Muscle of leg (tissue), 16 donors: ENCODE results near the gene PARPBP. TPM values are rescaled to one million over a fixed set of nuclear protein-coding genes. Genes with fewer than 3 reads are reported as not detected.
"Not testable (repeated sequence)": the region's sequence is repeated elsewhere in the genome, so short reads cannot be mapped to it uniquely, and the experiment has no call there.

ENCODE experiments used
- DNase-seq: peaks from one replicate; pipeline ENCODE4 v3.0.0; 2013
- H3K27ac ChIP-seq: one replicate; pipeline ENCODE4 v1.5.1; 2013; ENCODE audit warnings: mild to moderate bottlenecking, low read length, control low read depth
- H3K27me3 ChIP-seq: one replicate; pipeline ENCODE4 v1.6.1; 2013; ENCODE audit warnings: low read length; ENCODE audit not compliant: control insufficient read depth, insufficient read depth
- H3K36me3 ChIP-seq: one replicate; pipeline ENCODE4 v1.6.1; 2013; ENCODE audit warnings: low read length; ENCODE audit not compliant: control insufficient read depth, insufficient read depth
- H3K4me1 ChIP-seq: one replicate; pipeline ENCODE4 v1.6.1; 2013; ENCODE audit warnings: low read length; ENCODE audit not compliant: control insufficient read depth, insufficient read depth
- H3K4me3 ChIP-seq: one replicate; pipeline ENCODE4 v1.5.1; 2013; ENCODE audit warnings: low read length, control low read depth
- H3K9me3 ChIP-seq: replicated peaks from 2 replicates; pipeline ENCODE4 v1.6.1; 2013; ENCODE audit warnings: low read depth, low read length; ENCODE audit not compliant: control insufficient read depth
- WGBS: methylation state at CpG from one replicate; pipeline ENCODE4 v1.1.5; 2013; ENCODE audit warnings: missing lambda C conversion rate; ENCODE audit not compliant: insufficient coverage; 5-methylcytosine and 5-hydroxymethylcytosine counted together
- long read RNA-seq, 11 donors: transcript quantifications; one replicate each; lab custom pipeline, GENCODE V29; 2026
- polyA plus RNA-seq, 8 donors: library from polyadenylated mRNA; unstranded; fragments of 120-200 nt; gene quantifications; one replicate each; pipeline versions ENCODE4 v1.2.1 to v1.2.3, GENCODE V29; 2013; ENCODE audit warnings: inconsistent platforms in 1 of 8, low replicate concordance in 1 of 8; ENCODE audit not compliant: insufficient read length in 8 of 8, insufficient read depth in 1 of 8
- total RNA-seq: library from RNA; stranded (reverse); fragments of 120-200 nt; gene quantifications from one replicate; pipeline ENCODE4 v1.2.4, GENCODE V29; 2013

Gene PARPBP, protein sequence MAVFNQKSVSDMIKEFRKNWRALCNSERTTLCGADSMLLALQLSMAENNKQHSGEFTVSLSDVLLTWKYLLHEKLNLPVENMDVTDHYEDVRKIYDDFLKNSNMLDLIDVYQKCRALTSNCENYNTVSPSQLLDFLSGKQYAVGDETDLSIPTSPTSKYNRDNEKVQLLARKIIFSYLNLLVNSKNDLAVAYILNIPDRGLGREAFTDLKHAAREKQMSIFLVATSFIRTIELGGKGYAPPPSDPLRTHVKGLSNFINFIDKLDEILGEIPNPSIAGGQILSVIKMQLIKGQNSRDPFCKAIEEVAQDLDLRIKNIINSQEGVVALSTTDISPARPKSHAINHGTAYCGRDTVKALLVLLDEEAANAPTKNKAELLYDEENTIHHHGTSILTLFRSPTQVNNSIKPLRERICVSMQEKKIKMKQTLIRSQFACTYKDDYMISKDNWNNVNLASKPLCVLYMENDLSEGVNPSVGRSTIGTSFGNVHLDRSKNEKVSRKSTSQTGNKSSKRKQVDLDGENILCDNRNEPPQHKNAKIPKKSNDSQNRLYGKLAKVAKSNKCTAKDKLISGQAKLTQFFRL
- total RNA-seq (6.8 TPM), polyA plus RNA-seq (1 to 10 TPM; 5.5 to 9.8 (median 7.2) TPM)
- long read RNA-seq, donor 1: 0 reads
- long read RNA-seq, donor 2: 0 reads
- long read RNA-seq, donor 3: 0 reads
- long read RNA-seq, donor 4, partial matches to known transcripts: 0 of 2 reads
- long read RNA-seq, donor 4, other reads (novel, unspliced or antisense): 0 of 2 reads
- long read RNA-seq, donor 5: 0 reads
- long read RNA-seq, donor 6: 0 reads
- long read RNA-seq, donor 7: 0 reads
- long read RNA-seq, donor 8, partial matches to known transcripts: 0 of 3 reads
- long read RNA-seq, donor 8, other reads (novel, unspliced or antisense): 0 of 3 reads
- long read RNA-seq, donor 9, partial matches to known transcripts: 0 of 1 reads
- long read RNA-seq, donor 9, other reads (novel, unspliced or antisense): 0 of 1 reads
- long read RNA-seq, donor 10, partial matches to known transcripts: 0 of 1 reads
- long read RNA-seq, donor 10, other reads (novel, unspliced or antisense): 0 of 1 reads
- long read RNA-seq, donor 11, partial matches to known transcripts: 10 of 10 reads
- long read RNA-seq, donor 11, other reads (novel, unspliced or antisense): 0 of 10 reads

DNA sequence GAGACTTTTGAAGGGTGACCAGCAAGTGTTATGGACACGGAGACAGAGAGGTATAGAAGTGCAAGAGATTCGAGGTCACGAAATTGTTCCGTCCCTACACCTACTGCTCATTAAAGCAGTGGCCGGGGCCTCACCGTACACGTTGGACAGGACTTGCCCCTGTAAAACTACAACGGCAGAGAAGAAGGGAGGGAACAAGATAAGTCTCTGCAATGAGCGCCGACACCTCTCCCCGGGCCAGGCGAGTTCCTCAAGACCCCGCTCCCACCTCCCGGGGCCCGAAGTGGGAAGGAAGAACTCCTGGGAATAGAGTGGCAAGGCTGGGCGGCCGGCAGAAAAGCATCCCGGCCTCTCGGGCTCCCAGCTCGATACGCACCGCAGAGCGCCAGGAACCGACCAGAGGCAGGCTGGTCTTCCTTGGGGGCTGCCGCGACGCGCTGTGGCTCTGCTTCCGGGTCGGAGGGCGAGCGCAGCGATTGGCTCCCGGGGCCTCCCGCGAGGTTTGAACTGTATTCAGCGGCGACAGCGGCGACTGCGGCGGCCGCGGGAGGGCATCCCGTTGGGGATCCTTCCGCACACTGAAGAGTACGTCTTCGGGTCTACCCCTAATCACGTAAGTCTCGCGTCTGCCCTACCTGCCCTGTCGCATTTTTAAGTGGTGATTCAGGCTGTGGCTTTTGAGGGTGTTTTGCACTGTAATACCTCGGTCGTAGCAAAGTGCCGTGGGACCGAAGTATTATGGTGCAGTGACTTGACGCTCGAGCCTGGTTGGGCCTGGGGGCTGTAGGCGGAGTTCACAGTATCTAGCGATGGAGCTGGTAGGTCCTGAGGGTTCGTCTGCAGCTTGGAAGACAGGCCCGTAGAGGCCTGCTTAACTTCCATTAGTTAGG, at the start of gene PARPBP, which contains the start of gene NUP37:
Gene PARPBP (plus strand): TSS at position 510 of the 890 bp plus-strand sequence. CDS start 3,706 bp downstream, outside the sequence.
Gene NUP37 (minus strand): TSS at position 441 of the 890 bp plus-strand sequence. CDS start 1,596 bp downstream, outside the sequence.
- H3K27ac ChIP-seq: peak within 1 kb of the TSS; percentile 88
- WGBS: under 1% methylated on average over 45 of the region's 62 CpGs
- peaks cover 10% of the 10 kb centered on the region for H3K4me1 ChIP-seq

DNA sequence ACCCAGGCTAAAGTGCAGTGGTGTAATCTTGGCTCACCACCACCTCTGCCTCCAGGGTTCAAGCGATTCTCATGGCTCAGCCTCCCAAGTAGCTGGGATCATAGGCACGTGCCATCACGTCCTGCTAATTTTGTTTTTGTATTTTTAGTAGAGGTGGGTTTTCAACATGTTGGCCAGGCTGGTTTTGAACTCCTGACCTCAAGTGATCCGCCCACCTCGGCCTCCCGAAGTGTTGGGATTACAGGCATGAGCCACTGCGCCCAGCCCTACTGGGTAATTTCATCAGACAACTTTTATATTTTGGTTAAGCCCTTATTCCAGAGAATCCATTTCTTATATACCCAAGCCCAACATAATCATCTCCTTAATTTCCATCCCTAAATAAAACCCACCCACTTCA, 47.9 kb upstream of the PARPBP start:
- not testable (repeated sequence) for DNase-seq, H3K9me3 ChIP-seq, H3K4me3 ChIP-seq, H3K27me3 ChIP-seq, H3K27ac ChIP-seq, H3K4me1 ChIP-seq, H3K36me3 ChIP-seq
- no CpG with 5 or more reads among the region's 7 CpGs for WGBS

More for the DNA sequence above, at the start of gene PARPBP, which contains the start of gene NUP37:
- Histone ChIP-seq H3K27me3 (no peaks in the 10 kb centered on the region), H3K9me3 (no peaks in the 10 kb centered on the region), H3K36me3 (no peaks in the 10 kb centered on the region), H3K4me3 (peak within 1 kb of the TSS; percentile 91)
- peak; percentile 94 for DNase-seq

DNA sequence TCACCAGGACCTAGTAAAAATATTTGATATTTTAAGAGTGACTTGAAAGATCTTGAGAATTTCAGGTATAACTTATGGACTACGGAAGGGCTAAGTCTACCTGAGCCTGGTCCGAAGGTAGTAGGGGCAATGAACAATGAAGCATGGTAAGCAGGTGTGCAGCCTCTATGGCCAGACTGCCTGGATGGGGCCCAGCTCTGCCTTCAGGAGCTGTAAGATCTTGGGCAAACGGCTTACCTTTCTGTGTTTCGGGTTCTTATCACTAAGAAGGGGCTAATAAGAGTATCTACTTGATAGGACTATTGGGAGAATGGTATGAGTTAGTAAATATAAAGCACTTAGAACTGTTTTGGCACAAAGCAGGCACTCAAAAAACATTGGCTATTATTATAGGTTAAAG, 39.1 kb upstream of the PARPBP start:
- Histone ChIP-seq H3K27me3 (no peaks in the 10 kb centered on the region), H3K4me3 (no peak overlapping the region), H3K27ac (no peak overlapping the region), H3K36me3 (peaks cover 29% of the 10 kb centered on the region), H3K4me1 (no peaks in the 10 kb centered on the region), H3K9me3 (no peaks in the 10 kb centered on the region)
- DNase-seq: no peak
- WGBS: 93% methylated on average over 4 of the region's 4 CpGs

DNA sequence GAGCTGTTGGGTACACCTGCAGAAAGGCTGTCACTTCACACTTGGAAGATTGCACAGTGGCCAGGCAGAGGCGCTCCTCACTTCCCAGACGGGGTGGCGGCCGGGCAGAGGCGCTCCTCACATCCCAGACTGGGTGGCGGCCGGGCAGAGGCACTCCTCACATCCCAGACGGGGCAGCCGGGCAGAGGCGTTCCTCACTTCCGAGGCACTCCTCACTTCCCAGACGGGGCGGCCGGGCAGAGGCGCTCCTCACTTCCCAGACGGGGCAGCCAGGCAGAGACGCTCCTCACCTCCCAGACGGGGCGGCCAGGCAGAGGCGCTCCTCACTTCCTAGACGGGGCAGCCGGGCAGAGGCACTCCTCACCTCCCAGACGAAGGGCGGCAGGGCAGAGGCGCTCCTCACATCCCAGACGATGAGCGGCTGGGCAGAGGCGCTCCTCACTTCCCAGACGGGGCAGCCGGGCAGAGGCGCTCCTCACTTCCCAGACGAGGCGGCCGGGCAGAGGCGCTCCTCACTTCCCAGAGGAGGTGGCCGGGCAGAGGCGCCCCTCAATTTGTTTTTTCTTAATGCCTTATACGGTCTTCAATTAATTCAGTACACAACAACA, 30.7 kb upstream of the PARPBP start:
- H3K9me3 ChIP-seq, DNase-seq, H3K36me3 ChIP-seq, H3K27me3 ChIP-seq, H3K4me1 ChIP-seq, H3K4me3 ChIP-seq, H3K27ac ChIP-seq: not testable (repeated sequence)
- 99% methylated on average over 31 of the region's 38 CpGs for WGBS

DNA sequence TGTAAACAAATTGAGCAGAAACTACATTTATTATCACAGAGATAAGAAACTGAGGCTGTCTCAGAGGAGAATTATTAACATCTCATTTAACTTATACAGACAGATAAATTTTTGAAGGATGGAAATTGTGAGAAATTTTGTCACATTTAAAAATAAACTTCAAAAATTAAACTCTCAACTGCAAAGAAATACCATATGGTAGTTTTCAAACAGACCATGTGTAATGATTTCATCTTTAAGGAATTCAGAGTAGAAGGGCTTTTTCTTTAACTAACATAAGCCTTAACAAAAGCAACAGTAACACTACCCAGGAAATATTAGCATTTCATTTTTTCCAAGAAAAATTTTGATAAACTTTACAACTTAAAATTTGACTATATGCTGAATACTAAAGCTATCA, 26.7 kb upstream of the PARPBP start:
- Histone ChIP-seq H3K27ac (no peak overlapping the region), H3K27me3 (no peaks in the 10 kb centered on the region), H3K4me3 (no peak overlapping the region), H3K9me3 (no peaks in the 10 kb centered on the region), H3K36me3 (peaks cover 3% of the 10 kb centered on the region), H3K4me1 (no peaks in the 10 kb centered on the region)
- peak; percentile 32 for DNase-seq

DNA sequence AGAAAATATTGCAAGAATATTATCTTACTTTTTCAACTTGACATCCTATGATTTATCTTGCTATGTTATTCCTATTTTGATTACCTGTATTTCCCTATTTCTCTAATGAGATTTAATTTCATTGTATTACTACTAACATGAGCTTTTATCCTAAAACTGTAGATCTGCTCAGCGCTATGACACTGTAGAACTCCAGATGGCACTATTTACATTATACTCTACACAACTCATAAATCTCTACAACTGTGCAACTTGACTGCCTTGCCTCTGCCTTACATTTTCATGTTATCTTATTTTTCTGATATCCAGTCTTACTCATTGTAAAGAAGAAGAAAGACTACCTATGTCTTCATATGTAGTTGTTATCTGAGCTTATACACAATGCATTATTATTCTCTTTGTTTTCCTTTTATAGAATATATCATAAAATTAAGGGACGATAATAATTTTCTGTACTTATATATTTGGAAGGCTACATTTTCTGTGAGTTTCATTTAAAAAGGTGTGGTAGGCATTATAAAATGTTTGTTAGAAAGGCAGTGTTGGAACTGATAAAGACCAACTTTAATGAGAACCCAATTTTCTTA, 24.2 kb upstream of the PARPBP start:
- Histone ChIP-seq H3K9me3 (no peaks in the 10 kb centered on the region), H3K27ac (no peak overlapping the region), H3K4me1 (no peaks in the 10 kb centered on the region), H3K4me3 (no peak overlapping the region), H3K27me3 (no peaks in the 10 kb centered on the region), H3K36me3 (peaks cover 7% of the 10 kb centered on the region)
- peak; percentile 43 for DNase-seq
- no CpG with 5 or more reads among the region's 2 CpGs for WGBS

DNA sequence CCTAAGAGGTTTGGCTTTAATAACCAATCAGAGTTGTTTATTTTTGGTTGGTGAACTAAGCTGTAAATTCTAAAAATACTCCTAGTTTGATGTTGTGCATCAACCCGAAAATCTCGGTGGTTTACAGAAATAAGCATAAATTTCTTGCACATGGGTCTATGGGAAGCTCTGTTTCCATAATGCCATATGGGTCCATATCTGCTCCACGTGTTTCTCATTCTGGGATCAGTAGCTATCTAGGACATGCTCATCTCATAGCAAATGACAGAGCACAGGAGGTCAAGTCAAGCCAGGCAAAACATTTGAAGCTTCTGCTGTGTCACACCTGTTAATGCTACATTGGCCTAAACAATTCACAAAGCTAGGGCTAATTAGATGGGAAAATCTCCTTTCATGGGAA, 23.1 kb upstream of the PARPBP start:
- H3K27me3 ChIP-seq: no peaks in the 10 kb centered on the region
- 73% methylated on average over 2 of the region's 3 CpGs for WGBS
- no peaks in the 10 kb centered on the region for H3K4me1 ChIP-seq
- no peaks in the 10 kb centered on the region for H3K9me3 ChIP-seq
- peaks cover 7% of the 10 kb centered on the region for H3K36me3 ChIP-seq
- no peak overlapping the region for H3K4me3 ChIP-seq
- DNase-seq: no peak
- H3K27ac ChIP-seq: no peak overlapping the region

DNA sequence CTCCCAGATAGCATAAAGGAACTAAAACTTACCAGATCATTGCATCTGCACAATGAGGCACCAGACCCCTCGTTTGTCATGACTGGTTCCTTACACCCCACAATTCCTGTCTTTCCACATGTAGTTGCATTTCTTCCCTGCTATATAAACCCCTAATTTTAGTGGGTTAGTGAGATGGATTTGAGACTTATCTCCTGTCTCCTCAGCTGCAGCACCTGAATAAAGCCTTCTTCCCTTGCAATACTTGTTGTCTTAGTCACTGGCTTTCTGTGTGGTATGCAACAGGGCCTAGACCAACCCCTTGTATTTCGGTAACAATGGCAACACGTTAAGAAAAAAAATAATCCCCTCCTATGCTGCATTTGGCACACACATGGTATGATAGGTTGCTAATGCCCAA, 13.1 kb upstream of the PARPBP start:
- WGBS: no CpG with 5 or more reads among the region's 3 CpGs
- Histone ChIP-seq H3K4me3 (no peak overlapping the region), H3K9me3 (no peaks in the 10 kb centered on the region), H3K27ac (no peak overlapping the region), H3K4me1 (no peaks in the 10 kb centered on the region), H3K36me3 (peaks cover 24% of the 10 kb centered on the region), H3K27me3 (no peaks in the 10 kb centered on the region)
- DNase-seq: no peak

DNA sequence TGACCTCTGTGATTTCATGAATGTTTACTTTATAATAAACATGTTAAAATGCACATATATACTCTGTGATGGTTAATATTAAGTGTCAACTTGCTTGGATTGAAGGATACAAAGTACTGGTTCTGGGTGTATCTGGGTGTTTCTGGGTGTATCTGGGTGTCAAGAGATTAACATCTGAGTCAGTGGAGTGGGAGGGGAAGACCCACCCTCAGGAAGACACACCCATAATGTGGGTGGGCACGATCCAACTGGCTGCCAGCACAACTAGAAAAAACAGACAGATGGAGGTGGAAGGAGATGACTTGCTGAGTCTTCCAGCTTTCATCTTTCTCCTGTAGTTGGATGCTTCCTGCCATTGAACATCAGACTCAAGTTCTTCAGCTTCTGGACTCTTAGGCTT, 12.0 kb upstream of the PARPBP start:
- peaks cover 24% of the 10 kb centered on the region for H3K36me3 ChIP-seq
- WGBS: no CpG with 5 or more reads among the region's 1 CpG
- no peak overlapping the region for H3K4me3 ChIP-seq
- H3K27me3 ChIP-seq: no peaks in the 10 kb centered on the region
- H3K27ac ChIP-seq: no peak overlapping the region
- H3K9me3 ChIP-seq: no peaks in the 10 kb centered on the region
- no peak for DNase-seq
- no peaks in the 10 kb centered on the region for H3K4me1 ChIP-seq
